IMR-90 (cell line): ENCODE data around the gene NES. TPM values are rescaled to one million over a fixed set of nuclear protein-coding genes. Genes with fewer than 3 reads are reported as not detected.

Experiments used
- ATAC-seq: fragments of 200-7000 bp; cut with Tn5 transposase; 2 replicates; pipeline ENCODE4 v1.9.1; 2020; ENCODE audit warnings: low read depth, mild to moderate bottlenecking, moderate library complexity
- BruUV-seq: library from RNA; stranded (reverse); fragments of 400-500 nt; replicated peaks from 2 replicates; lab custom pipeline; 2021; lab: Mats Ljungman, UMichigan
- CTCF ChIA-PET: fragments of 300-600 bp; formaldehyde crosslinking; extraction: SDS; loops from one replicate; lab custom pipeline; 2021; ENCODE audit warnings: antibody characterized with exemption; lab: Yijun Ruan, JAX
- POLR2A ChIA-PET: fragments of 300-600 bp; sonication (Branson Sonifier 250); formaldehyde crosslinking; loops from one replicate; lab custom pipeline; 2022; ENCODE audit warnings: antibody characterized with exemption; ENCODE audit not compliant: unreplicated experiment; lab: Charles Lee
- DNase-seq: peaks from one replicate; pipeline ENCODE4 v3.0.0; 2013
- H2AFZ ChIP-seq: replicated peaks from 2 replicates; pipeline ENCODE3; 2013; ENCODE audit warnings: low read length, mild to moderate bottlenecking; ENCODE audit not compliant: poor library complexity
- H2AK5ac ChIP-seq: 2 replicates; pipeline ENCODE4 v1.6.1; 2013; ENCODE audit warnings: low read depth, low read length, inconsistent platforms
- H2AK9ac ChIP-seq: replicated peaks from 2 replicates; pipeline ENCODE3; 2013; ENCODE audit warnings: mild to moderate bottlenecking, low read depth, low read length, moderate library complexity; ENCODE audit not compliant: poor library complexity
- H2BK120ac ChIP-seq: 2 replicates; pipeline ENCODE4 v1.6.1; 2013; ENCODE audit warnings: low read depth, low read length, inconsistent platforms
- H2BK15ac ChIP-seq: 3 replicates; pipeline ENCODE4 v1.6.1; 2013; ENCODE audit warnings: low read depth, low read length, inconsistent platforms
- H2BK20ac ChIP-seq: 2 replicates; pipeline ENCODE4 v1.6.1; 2013; ENCODE audit warnings: low read depth, mild to moderate bottlenecking, inconsistent platforms, low read length, moderate library complexity
- H2BK5ac ChIP-seq: 2 replicates; pipeline ENCODE4 v1.6.1; 2013; ENCODE audit warnings: mild to moderate bottlenecking, low read depth, low read length, inconsistent platforms; ENCODE audit not compliant: poor library complexity, severe bottlenecking
- H3K14ac ChIP-seq: replicated peaks from 2 replicates; pipeline ENCODE4 v1.6.1; 2013; ENCODE audit warnings: low read depth, low read length, inconsistent platforms
- H3K18ac ChIP-seq: 2 replicates; pipeline ENCODE4 v1.6.1; 2013; ENCODE audit warnings: low read depth, low read length, control low read depth
- H3K23ac ChIP-seq: 2 replicates; pipeline ENCODE4 v1.6.1; 2013; ENCODE audit warnings: low read depth, low read length, inconsistent platforms
- H3K27ac ChIP-seq: 2 replicates; pipeline ENCODE4 v1.5.1; 2013; ENCODE audit warnings: mild to moderate bottlenecking, control low read depth, low read length; ENCODE audit not compliant: insufficient read depth
- H3K27me3 ChIP-seq: 2 replicates; pipeline ENCODE4 v1.6.1; 2013; ENCODE audit warnings: low read length; ENCODE audit not compliant: control insufficient read depth, insufficient read depth
- H3K36me3 ChIP-seq: 2 replicates; pipeline ENCODE4 v1.6.1; 2013; ENCODE audit warnings: low read length, mixed read lengths; ENCODE audit not compliant: control insufficient read depth, insufficient read depth
- H3K4ac ChIP-seq: 2 replicates; pipeline ENCODE4 v1.6.1; 2013; ENCODE audit warnings: low read depth, low read length, inconsistent platforms
- H3K4me1 ChIP-seq: 2 replicates; pipeline ENCODE4 v1.6.1; 2013; ENCODE audit warnings: low read length, mixed read lengths; ENCODE audit not compliant: control insufficient read depth, insufficient read depth
- H3K4me2 ChIP-seq: 2 replicates; pipeline ENCODE4 v1.6.1; 2013; ENCODE audit warnings: low read depth, mild to moderate bottlenecking, control low read depth, low read length, moderate library complexity
- H3K4me3 ChIP-seq: 2 replicates; pipeline ENCODE4 v1.5.1; 2013; ENCODE audit warnings: low read depth, mild to moderate bottlenecking, control low read depth, low read length, moderate library complexity; ENCODE audit not compliant: insufficient read depth
- H3K56ac ChIP-seq: 2 replicates; pipeline ENCODE4 v1.6.1; 2013; ENCODE audit warnings: low read length, inconsistent platforms; ENCODE audit not compliant: insufficient read depth; ENCODE audit errors: extremely low read depth
- H3K79me1 ChIP-seq, 2 experiments: 2 replicates each; pipeline ENCODE4 v1.6.1; 2013; ENCODE audit warnings: low read length in 2 of 2, inconsistent platforms in 1 of 2, low read depth in 1 of 2
- H3K9ac ChIP-seq: 2 replicates; pipeline ENCODE4 v1.6.1; 2013; ENCODE audit warnings: low read depth, low read length, control low read depth
- H3K9me1 ChIP-seq: 2 replicates; pipeline ENCODE4 v1.6.1; 2013; ENCODE audit warnings: low read length, inconsistent platforms; ENCODE audit not compliant: insufficient read depth
- H3K9me3 ChIP-seq: 2 replicates; pipeline ENCODE4 v1.6.1; 2013; ENCODE audit warnings: low read length; ENCODE audit not compliant: control insufficient read depth, insufficient read depth
- H4K20me1 ChIP-seq: 2 replicates; pipeline ENCODE4 v1.6.1; 2013; ENCODE audit warnings: low read length, inconsistent platforms; ENCODE audit not compliant: insufficient read depth
- H4K5ac ChIP-seq: 2 replicates; pipeline ENCODE4 v1.6.1; 2013; ENCODE audit warnings: mild to moderate bottlenecking, low read depth, low read length, control low read depth
- H4K8ac ChIP-seq, 2 experiments: 2 replicates each; pipeline ENCODE4 v1.6.1; 2013; ENCODE audit warnings: low read depth in 2 of 2, low read length in 2 of 2, control low read depth in 1 of 2, inconsistent platforms in 1 of 2
- H4K91ac ChIP-seq: 2 replicates; pipeline ENCODE4 v1.6.1; 2013; ENCODE audit warnings: low read depth, low read length, inconsistent platforms; ENCODE audit not compliant: insufficient read depth
- BHLHE40 ChIP-seq: fragments of 150-350 bp; IDR thresholded peaks from 2 replicates; pipeline ENCODE4 v1.6.1; 2016; ENCODE audit warnings: mild to moderate bottlenecking, low read depth, low read length
- CEBPB ChIP-seq: IDR thresholded peaks from 2 replicates; pipeline ENCODE4 v1.6.1; 2012; ENCODE audit warnings: low read depth, low read length, improper control_type of control experiment
- CHD1 ChIP-seq: IDR thresholded peaks from 2 replicates; pipeline ENCODE4 v1.6.1; 2012; ENCODE audit warnings: low read depth, low read length, improper control_type of control experiment
- CTCF ChIP-seq: conservative IDR thresholded peaks from 2 replicates; pipeline ENCODE4 v1.5.1; 2012; ENCODE audit warnings: mild to moderate bottlenecking, low read depth, low read length, improper control_type of control experiment
- ELK1 ChIP-seq: fragments of 150-350 bp; IDR thresholded peaks from 2 replicates; pipeline ENCODE4 v1.6.1; 2016; ENCODE audit warnings: low read depth, mild to moderate bottlenecking, low read length, moderate library complexity, borderline replicate concordance
- FOS ChIP-seq: fragments of 150-350 bp; IDR thresholded peaks from 2 replicates; pipeline ENCODE4 v1.6.1; 2016; ENCODE audit warnings: low read depth, low read length
- MAFK ChIP-seq: IDR thresholded peaks from 2 replicates; pipeline ENCODE4 v1.6.1; 2012; ENCODE audit warnings: low read depth, low read length, improper control_type of control experiment
- MAZ ChIP-seq: IDR thresholded peaks from 2 replicates; pipeline ENCODE4 v1.6.1; 2012; ENCODE audit warnings: low read depth, mild to moderate bottlenecking, low read length, improper control_type of control experiment, moderate library complexity, borderline replicate concordance
- MXI1 ChIP-seq: IDR thresholded peaks from 2 replicates; pipeline ENCODE4 v1.6.1; 2012; ENCODE audit warnings: low read depth, mild to moderate bottlenecking, low read length, moderate library complexity, borderline replicate concordance
- NFE2L2 ChIP-seq: fragments of 150-350 bp; IDR thresholded peaks from 2 replicates; pipeline ENCODE4 v1.6.1; 2016; ENCODE audit warnings: low read depth, mild to moderate bottlenecking, low read length
- POLR2A ChIP-seq: IDR thresholded peaks from 2 replicates; pipeline ENCODE4 v1.6.1; 2012; ENCODE audit warnings: mild to moderate bottlenecking, low read depth, low read length
- RAD21 ChIP-seq: IDR thresholded peaks from 2 replicates; pipeline ENCODE4 v1.6.1; 2012; ENCODE audit warnings: low read length, improper control_type of control experiment
- RCOR1 ChIP-seq: IDR thresholded peaks from 2 replicates; pipeline ENCODE4 v1.6.1; 2012; ENCODE audit warnings: mild to moderate bottlenecking, low read length, improper control_type of control experiment; ENCODE audit not compliant: insufficient replicate concordance
- RFX5 ChIP-seq: IDR thresholded peaks from 2 replicates; pipeline ENCODE4 v1.8.0; 2012; ENCODE audit warnings: low read depth, mild to moderate bottlenecking, low read length, moderate library complexity
- SMC3 ChIP-seq: fragments of 150-350 bp; IDR thresholded peaks from 2 replicates; pipeline ENCODE4 v1.6.1; 2016; ENCODE audit warnings: low read depth, mild to moderate bottlenecking, antibody characterized with exemption, low read length, moderate library complexity
- WGBS, 2 experiments: methylation state at CpG; one replicate each; pipeline versions ENCODE4 v1.1.5 to v1.1.7; 2013; ENCODE audit warnings: missing lambda C conversion rate in 2 of 2; ENCODE audit not compliant: insufficient read length in 1 of 2; ENCODE audit errors: extremely low coverage in 2 of 2; 5-methylcytosine and 5-hydroxymethylcytosine counted together
- dilution Hi-C: fragments of 300-500 bp; cut with HindIII; formaldehyde crosslinking; loops from one replicate; pipeline ENCODE4 v1.14.3; 2018; ENCODE audit warnings: low sequenced_read_pairs; ENCODE audit not compliant: unreplicated experiment
- in situ Hi-C: fragments of 300-500 bp; cut with MboI; formaldehyde crosslinking; loops from 3 replicates; pipeline ENCODE4 v1.14.3; 2019; ENCODE audit warnings: low sequenced_read_pairs, inconsistent platforms, mixed read lengths
- intact Hi-C: fragments of 100-400 bp; cut with micrococcal nuclease; formaldehyde crosslinking; loops from 2 replicates; pipeline ENCODE4 v1.10.0; 2022
- polyA plus RNA-seq, 3 experiments: library from polyadenylated mRNA; depleted of rRNA; stranded (reverse); fragments of >200 nt; gene quantifications; 2 replicates each; pipeline ENCODE4 v1.2.3, GENCODE V29; 2012; ENCODE audit warnings: low replicate concordance in 1 of 3
- total RNA-seq: library from RNA; depleted of rRNA; stranded (reverse); fragments of >200 nt; gene quantifications from 2 replicates; pipeline ENCODE4 v1.2.3, GENCODE V29; 2012

Gene NES
- total and polyA plus RNA-seq, 2 of the 4 experiments (the other 2 are of a cell fraction), result 25.3 to 40.1 TPM

GRCh38 chr1:156657741-156658319 is 19.4 kb downstream of the NES start:
- Histone ChIP-seq H3K9me1 (peaks cover 8% of the 10 kb centered on the region), H3K27ac (no peak overlapping the region), H3K18ac (no peak overlapping the region), H3K14ac (no peak overlapping the region), H2BK20ac (no peak overlapping the region), H4K8ac (no peak overlapping the region), H2AK9ac (no peak overlapping the region), H3K4me1 (peaks cover 28% of the 10 kb centered on the region), H3K79me1 (peaks cover 0 to 11% of the 10 kb centered on the region in 2 experiments; a peak in 2 of 4 replicates), H3K56ac (no peak overlapping the region), H3K9ac (no peak overlapping the region), H3K4ac (no peak overlapping the region), H3K4me2 (peak overlapping the region; percentile 59; the same call in 1 of the 2 replicates), H4K5ac (no peak overlapping the region), H3K36me3 (no peaks in the 10 kb centered on the region), H2BK120ac (no peak overlapping the region), H3K27me3 (peaks cover 35% of the 10 kb centered on the region), H2AFZ (peak overlapping the region; percentile 54), H3K23ac (no peak overlapping the region), H3K9me3 (no peaks in the 10 kb centered on the region), H4K20me1 (0 out of 2 replicates have a peak, but pooled peaks cover 8% of the 10 kb centered on the region), H2AK5ac (no peak overlapping the region), H3K4me3 (no peak overlapping the region), H2BK15ac (no peak overlapping the region), H4K91ac (no peak overlapping the region), H2BK5ac (no peak overlapping the region)
- ChIA-PET POLR2A (interaction anchor here (0.6 kb wide), 1 partner anchor 19 kb away, joined by 8 read pairs; the partner anchor contains the start of gene NES), CTCF (interaction anchor here (1.0 to 1.5 kb wide), 5 partner anchors 21 to 202 kb away, joined by 3 to 5 read pairs (median 3); no protein-coding TSS in a partner anchor)
- ATAC-seq, result no peak
- no peak for DNase-seq
- no TSS peak for BruUV-seq
- 5% methylated on average over 7 of the region's 15 CpGs; no CpG with 5 or more reads in 1 of the 2 experiments for WGBS, 2 experiments
- intact Hi-C loops (loop anchor here (1.0 to 2.0 kb wide), 2 partner anchors 31 to 73 kb away; no protein-coding TSS in a partner anchor), dilution Hi-C loops (no loop called here), in situ Hi-C loops (loop anchor here (5.0 kb wide), 1 partner anchor 36 kb away; no protein-coding TSS in a partner anchor)
- TF ChIP-seq FOS (no peak), ELK1 (no peak), POLR2A (no peak), MAZ (no peak), MXI1 (no peak), CTCF (no peak), RFX5 (no peak), RCOR1 (no peak), RAD21 (no peak), CEBPB (no peak), SMC3 (no peak), MAFK (no peak), BHLHE40 (no peak), NFE2L2 (no peak), CHD1 (no peak)
